GF-D8 (cell line): ENCODE measurements around the gene HSD3B1.

ENCODE experiments used
- DNase-seq: peaks from one replicate; lab custom pipeline; 2025; lab: John Stamatoyannopoulos, UW

HSD3B1 gene

DNA sequence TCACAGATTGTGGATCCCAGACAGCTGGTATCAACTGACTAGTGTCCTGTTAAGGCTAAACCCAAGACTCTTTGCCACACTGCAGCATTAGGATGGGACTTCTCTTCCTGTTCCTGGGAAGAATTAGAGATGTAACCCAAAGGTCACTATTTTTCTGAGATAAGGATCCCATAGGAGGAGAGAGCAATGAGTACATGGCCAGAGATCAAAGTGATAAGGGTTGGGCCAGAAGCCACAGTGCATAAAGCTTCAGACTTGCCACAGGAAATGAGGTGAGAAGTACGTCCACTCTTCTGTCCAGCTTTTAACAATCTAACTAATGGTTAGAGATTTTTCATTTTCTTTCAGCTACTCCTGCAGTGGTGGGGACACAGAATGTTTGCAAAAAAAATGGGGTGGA lies at the start of gene HSD3B1:
TSS of gene HSD3B1 (plus strand) at position 270 of the 400 bp plus-strand sequence. CDS start 267 bp downstream, outside the sequence.
- DNase-seq: no peak

DNA sequence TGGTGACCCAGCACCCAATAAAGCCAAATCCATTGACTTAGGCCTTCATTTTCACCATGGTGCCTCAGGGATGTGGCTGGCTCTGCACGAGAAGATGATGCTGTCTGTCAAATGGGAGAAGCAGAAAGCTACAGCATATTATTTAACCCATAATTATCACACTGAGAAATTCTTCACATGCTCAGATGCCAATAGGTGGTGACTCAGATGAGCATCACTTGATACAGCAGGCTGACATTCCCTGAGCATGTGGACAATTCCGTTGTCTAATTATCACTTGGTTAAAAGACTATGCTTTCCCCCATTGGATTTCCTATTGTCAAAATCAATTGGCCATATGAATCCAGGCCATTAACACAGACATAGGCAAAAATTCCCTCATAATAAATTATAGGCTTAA lies 44.0 kb upstream of the HSD3B1 start:
- no peak for DNase-seq

DNA sequence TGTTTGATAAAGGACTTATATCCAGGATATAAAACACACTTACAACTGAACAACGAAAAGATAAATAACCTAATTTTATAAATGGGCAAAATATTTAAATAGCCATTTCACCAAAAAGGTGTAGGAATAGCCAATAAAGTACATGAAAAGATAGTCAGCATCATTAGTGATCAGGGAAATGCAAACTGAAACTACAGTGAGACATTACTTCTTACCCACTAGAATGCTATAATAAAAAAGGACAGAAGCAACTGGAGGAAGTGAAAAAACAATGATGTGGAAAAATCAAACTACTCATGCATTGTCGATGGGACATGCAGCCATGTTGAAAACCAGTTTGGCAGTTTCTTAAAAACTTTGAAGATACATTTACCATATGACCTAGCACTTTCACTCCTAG lies 43.4 kb upstream of the HSD3B1 start:
- no peak for DNase-seq

DNA sequence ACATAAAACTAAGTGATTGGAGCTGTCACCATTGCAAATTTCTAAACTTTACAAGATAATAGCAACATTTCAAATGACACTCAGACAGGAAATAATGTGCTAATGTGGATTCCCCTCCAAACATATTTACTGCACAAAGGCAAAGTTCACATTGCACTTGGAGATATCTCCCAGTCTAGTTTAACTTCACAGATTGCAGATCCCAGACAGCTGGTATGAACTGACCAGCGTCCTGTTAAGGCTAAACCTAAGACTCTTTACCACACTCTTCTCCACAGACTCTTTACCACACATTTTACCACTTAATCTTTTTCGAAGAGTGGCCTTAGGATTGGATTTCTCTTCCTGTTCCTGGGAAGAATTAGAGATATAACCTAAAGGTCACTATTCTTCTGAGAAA lies 40.6 kb upstream of the HSD3B1 start:
- no peak for DNase-seq

DNA sequence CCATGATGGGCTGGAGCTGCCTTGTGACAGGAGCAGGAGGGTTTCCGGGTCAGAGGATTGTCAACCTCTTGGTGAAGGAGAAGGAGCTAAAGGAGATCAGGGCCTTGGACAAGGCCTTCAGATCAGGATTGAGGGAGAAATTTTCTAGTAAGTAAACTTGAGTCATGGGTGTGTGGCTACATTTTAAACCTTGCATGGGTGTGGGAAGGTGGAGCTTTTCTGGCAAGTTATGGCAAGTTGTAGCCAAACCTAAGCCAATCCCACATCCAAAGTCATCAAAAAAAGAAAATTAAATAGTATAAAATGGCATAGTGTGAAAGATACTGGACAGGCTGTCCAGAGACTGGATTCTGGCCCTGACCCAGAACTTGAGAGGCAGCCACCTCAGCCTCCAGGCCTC lies 39.8 kb upstream of the HSD3B1 start:
- DNase-seq: no peak

DNA sequence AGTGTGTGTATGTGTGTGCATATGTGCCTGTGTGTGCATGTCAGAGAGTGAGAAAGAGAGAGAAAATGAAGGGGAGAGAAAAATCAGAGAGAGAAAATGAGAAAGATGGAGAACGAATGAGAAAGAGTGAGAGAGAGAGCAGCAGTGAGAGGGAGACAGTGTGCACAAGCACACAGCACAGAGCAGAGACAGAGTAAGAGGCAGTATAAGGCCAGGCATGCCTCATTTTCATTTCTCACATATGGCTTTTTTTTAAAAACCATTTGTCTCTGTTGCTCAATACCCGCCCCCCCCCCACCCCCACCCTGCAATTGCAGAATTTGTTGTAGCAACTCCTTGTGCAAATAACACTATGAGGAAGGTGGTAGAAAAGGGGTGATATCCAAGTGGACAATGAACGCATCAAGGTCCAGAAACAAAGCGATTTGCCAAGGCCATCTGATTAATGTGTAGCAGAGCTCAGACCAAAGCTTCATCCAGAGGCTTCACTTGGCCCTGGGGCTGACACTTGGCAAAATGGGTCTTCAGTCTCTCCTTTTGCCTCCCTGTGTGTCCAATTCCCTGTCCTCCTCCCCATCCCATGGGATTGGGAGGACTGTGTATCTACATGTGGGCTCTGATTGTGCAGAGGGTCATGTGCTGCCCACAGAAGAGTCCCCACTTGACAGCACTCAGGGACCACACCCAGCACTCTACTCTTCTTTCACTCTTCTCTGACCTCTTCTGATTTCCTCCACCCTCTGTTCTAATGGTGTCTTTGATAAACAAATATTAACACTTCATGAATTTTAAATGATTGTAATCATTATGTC lies 38.9 kb upstream of the HSD3B1 start:
- DNase-seq: no peak

DNA sequence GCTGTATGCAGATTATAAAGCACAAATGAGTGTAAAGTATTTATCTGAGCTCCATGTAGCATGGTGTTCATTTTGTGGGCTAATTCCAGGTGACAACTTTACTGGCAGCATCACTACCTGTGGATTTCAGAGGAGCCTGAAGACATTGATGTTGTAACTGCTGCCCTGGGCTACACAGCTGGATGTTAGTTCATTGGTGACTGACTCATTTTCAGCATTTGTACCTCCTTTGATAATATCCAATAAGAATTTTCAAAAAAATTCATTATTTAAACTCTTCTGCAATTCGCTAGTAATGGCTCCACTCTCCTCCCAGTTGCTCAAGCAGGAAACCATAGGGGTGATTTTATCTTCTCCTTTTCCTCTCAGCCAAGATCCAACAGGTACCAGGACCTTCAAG lies 37.3 kb upstream of the HSD3B1 start:
- DNase-seq: no peak

DNA sequence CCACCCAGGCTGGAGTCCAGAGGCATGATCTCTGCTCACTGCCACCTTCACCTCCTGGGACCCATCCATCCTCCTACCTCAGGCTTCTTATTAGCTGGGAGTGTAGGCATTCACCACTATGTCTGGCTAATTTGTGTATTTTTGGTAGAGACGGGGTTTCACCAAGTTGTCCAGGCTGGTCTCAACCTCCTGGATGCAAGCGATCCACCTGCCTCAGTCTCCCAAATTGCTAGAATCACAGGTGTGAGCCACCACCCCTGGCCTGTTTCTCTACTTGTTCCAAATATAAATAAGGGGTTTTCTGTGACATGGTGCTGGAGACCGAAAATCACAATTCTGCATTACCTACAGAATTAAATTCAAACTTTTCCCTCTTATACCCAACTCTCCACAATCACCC lies 36.6 kb upstream of the HSD3B1 start:
- no peak for DNase-seq

DNA sequence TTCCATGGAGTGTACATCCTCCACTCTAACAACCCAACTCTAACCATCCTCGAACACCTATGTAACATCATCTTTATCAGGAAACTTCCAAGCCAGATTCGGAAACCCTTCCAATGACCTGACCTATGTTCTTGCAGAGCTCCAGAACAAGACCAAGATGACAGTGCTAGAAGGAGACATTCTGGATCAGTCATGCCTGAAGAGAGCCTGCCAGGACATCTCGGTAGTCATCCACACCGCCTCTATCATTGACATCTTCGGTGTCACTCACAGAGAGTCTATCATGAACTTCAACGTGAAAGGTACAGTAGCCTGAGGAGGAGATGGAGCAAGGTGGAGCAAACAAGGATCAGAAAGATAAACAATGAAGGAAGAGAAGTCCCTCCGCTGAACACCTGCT lies 36.1 kb upstream of the HSD3B1 start:
- no peak for DNase-seq

DNA sequence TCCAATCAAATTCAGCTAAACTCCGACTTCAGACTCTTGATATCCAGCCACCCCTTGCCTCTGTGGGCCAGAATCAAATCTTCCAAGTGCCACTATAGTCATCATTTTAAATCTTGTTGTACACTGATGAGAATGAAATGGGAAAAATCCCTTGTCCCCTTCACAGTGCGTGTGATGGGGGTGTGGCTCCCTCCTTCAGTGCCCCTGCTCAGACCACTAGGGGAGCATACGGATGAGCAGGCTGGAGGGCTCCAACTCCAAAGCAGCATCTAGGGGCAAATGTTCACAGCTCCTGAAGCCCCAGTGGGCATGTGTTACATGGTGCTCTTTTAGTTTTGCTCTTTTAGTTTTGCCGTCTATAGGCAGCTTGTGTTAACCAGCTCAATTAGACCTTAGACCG lies 35.4 kb upstream of the HSD3B1 start:
- DNase-seq: no peak

DNA sequence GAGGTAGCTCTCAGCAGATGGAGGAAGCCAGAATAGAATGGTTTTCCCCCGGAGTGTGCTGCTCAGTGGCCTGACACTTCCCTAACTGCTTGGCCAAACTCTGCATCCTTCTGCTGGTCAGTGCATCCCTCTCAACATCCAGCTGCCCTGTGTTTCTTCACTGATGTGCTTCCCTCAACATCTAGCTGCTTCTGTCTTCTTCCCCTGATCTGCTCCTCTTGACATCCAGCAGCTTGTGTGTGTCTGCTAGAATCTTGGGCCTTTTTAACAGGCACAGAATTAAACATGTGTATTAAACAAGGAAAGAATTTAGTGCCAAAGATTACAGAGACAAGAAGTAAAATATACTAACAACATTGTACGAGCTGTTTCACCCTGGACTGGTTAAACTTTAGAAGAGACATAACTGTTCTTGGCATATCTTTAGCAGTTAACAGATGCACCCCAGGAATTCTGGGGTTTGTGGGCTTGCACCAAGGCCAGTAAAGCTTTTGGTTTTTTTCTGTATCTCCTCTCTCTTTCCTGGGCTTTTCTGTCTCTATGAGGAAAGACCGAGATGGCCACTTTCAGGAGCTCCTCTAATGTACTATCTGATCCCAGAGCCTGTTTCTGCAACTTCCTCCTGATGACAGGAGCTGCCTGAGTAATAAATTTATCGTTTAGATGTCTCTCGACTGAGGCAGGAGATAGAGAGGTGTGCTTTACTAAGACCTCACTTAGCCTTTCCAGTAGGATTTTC lies 34.8 kb upstream of the HSD3B1 start:
- DNase-seq: no peak

DNA sequence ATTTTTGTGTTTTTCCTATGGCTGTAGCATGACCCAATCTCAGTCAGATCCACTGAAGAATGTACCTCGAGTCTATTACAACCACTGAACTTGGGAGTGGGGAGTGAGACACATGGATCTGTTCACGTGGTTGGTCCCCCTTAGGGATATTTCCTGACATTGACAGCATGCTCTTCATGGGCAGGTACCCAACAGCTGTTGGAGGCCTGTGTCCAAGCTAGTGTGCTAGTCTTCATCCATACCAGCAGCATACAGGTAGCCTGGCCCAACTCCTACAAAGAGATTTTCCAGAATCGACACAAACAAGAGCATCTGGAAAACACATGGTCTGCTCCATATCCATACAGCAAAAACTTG lies 34.2 kb upstream of the HSD3B1 start:
- DNase-seq: no peak

DNA sequence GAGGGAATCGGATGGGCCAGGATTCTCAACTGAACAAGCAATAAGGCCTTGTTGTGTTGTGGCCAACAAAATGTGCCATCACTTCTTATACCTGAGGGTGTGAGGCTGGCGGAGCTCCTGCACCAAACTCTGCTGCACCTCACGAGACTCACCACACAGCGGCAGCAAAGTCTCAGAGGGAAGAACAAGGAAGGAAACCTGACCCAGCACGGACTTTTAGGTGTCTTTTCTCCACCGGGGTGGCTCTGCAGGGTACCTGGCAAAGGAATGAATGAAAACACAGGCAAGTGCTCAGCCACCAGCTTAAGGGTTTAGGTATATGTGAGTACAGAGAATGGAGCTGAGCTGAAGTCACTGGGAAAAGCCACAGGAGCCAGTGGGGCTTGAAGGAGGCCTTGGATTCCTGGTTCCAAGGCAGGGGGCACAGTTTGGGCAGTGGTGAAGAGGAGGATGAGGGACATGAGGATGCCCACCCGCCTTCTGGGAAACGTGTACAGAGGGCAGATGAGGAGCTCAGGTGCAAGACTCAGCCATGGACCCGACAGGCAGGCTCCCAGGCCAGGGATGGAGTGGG lies 31.1 kb upstream of the HSD3B1 start:
- no peak for DNase-seq

DNA sequence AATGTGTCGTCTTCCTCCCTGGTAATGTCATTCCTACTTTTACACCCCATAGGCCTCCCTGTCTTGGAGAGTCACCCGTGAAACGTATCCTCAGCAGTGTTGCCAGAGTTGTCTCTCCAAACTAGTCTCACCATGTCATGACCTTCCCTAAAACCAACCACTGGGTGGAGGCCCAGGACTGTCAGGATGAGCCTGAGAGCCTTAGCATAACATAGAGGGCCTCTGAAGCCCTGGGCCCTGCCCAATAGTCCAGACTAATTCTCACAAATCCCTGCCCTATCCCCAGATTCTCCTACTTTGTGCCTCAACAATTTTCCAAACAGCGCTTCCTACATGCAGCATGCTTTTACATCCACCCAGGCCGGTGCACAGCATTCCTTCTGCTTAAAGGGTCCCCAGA lies 29.3 kb upstream of the HSD3B1 start:
- DNase-seq: no peak

DNA sequence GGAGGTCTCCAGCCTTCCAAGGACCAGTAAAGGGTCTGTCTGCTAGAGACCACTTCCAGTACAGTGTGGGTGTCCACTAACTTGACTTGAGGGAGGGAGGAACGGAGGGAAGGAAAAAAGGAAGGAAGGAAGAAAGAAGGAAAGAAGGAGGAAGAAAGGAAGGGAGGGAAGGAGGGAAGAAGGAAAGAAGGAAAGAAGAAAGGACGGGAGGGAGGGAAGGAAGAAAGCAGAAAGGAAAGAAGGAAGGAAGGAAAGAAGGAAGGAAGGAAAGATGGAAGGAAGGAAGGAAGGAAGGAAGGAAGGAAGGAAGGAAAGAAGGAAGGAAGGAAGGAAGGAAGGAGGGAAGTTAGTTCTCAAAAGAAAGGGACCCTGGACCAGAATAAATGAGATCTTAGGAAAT lies 26.8 kb upstream of the HSD3B1 start:
- DNase-seq: no peak

DNA sequence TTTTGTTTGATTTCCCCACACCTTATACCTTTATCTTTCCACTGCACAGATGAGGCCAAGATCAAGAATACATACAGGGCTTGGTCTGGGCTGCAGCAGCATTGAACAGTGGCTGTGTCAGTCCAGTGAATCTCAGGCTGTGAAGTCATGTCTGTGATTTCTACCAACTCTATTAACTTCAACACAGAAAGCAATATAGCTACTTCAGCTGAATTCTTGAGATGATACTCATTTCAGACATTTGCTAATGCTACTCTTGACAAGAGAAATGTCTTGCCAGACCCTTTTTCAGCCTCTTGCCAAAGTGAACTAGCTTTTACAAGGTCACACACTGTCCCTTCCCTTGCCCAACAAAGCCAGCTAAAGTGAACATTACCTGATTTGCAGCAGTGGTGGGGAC lies 25.1 kb upstream of the HSD3B1 start:
- no peak for DNase-seq

DNA sequence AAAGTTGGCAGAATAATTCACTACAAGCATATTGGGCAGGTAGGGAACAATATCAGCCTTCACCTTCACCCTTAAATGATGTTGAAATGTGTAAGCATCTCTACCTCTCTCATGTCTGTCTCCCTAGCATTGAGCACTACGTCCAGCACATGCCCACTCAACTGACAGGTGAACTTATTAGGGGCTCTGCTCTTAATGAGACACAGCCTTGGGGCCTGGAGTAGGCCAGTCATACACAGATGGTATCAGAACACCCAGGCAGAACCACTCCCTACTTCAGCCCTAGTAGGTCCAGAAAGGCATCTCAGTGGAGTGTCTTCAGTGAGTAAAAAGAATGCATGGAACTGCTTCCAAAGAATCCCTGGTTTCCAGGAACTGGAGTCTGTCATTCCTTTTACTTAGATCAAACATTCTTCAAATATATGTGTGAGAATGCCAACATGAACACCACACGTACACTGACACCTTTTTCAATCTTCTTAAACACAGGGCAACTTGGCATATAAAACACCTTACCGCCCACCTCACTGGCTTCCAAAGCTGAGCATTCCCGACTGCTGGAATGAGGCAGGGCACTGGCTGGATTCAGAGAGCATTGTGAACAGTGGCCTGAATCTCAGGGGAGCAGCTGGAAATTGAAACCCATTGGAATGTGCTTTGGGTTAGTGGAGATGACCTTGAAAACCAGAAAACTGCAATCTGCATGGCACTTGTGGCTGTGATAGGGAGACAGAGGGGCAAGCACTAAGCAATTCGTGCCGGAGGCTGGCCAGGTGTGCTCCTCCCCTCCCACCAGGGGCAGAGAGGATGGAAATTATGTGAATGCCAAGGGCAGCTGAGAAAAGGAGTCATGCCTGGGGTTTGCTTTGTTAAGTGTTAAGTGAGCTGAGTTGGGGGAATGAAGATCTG lies 24.2 kb upstream of the HSD3B1 start:
- DNase-seq: no peak

DNA sequence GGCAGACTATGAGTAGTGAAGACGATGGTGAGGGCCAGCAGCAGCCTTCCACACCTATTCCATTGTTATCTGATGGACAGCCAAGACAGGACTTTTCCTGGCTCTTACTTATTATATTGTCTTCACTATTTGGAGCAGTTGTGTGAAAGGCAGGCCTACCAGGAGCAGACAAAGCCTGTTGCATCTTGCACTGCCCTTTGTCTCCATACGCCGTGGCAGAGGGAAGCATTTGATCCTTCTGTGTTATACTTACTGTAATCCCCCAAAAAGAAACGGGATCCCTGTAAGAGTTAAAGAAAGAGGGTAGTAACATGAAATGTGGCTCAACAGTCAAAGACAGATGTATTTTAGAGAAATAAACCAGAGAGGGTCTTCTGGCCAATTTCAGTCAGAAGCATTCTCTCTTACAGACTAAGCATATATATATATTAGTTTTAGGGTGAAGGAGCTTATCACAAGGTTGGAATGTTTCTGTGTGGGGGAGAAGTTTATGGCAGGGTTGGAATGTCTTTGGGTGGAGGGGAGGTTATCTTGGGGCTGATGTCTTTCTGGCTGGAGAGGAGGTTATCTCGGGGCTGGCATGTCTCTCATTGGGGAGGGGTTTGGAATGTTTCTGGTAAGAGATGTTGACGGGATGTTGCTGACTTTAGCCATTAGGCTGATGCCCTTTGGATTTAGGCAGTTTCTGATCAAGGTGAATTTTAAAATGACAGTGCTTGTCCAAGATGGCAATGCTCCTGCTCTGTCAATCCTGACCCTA lies 23.4 kb upstream of the HSD3B1 start:
- DNase-seq: no peak

DNA sequence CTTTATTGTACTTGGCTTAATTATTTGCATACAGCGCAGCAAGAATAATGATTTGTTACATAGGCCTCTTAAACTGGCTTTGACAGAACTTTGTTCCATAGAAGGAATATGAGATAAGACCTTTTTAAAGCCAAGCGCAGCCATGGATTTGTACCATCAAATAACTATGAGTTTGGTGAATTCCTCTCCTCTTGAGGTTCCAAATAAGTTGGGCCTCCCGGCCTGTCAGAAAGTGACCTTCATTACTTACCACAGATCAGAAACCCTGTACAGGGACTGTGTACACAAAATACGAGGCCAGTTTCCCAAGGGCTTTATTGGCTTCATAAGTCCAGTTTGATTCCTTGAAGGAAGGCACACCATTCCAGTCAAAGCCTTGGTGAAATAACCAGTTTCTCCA lies 21.8 kb upstream of the HSD3B1 start:
- DNase-seq: no peak

DNA sequence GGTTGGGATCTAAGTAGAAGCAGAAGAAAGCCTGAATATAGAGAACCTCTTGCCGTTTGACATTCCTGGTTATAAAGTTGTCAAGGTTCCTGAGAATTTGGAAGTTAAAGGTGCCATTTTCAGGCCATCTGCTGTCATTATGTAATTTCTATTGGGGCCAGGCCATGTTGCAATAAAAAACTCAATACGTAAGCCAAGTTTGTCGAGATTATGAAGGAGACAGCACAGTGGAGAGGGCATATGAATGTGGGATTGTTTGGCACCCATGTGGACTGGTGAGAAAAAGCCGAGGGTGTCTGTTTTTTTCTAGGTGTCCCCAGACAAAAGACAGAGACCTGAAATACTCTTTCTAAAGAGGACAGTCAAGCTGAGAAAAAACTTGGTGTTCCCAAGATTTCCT lies 18.8 kb upstream of the HSD3B1 start:
- no peak for DNase-seq

DNA sequence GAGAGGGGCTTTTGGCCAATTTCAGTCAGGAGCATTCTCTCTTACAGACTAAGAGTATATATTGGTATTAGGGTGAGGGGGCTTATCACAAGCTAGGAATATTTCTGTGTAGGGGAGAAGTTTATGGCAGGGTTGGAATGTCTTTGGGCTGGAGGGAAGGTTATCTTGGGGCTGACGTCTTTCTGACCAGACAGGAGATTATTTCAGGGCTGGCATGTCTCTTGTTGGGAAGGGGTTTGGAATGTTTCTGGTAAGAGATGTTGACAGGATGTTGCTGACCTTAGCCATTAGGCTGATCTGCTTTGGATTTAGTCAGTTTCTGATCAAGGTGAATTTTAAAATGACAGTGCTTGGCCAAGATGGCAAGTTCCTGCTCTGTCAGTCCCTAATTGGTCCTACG lies 17.8 kb upstream of the HSD3B1 start:
- no peak for DNase-seq

DNA sequence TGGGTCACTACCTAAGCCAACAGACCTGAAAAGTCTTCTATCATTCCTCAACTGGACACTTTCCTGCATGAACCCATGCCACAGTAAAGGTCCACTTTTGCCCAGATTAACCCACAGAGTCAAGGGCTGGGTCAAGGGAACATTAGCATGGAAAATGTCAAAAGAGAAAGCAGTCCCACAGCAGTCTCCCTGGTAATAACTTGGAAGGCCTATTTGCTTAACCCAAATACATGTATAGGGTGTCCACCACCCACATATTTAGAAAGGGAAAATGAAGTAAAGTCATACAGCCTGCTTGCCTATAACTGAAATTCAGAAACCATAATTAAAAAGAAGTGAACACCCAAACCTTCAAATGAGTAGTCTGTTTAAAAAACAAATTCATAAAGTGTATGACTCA lies 16.1 kb upstream of the HSD3B1 start:
- DNase-seq: no peak
